Coronary artery (tissue), 2 donors: Measurements from ENCODE around the gene ARHGAP45.

Experiments
- DNase-seq: peaks from one replicate; pipeline ENCODE4 v3.0.0-alpha.2; 2017; ENCODE audit warnings: low spot score
- H3K27ac ChIP-seq, 2 donors: fragments of 200-600 bp; sonication (generic); one replicate each; pipeline ENCODE4 v1.5.1; 2016 to 2019
- H3K4me3 ChIP-seq: fragments of 200-600 bp; sonication (generic); 2 replicates; pipeline ENCODE4 v1.5.1; 2016; ENCODE audit warnings: mild to moderate bottlenecking, moderate library complexity
- CTCF ChIP-seq: fragments of 200-600 bp; sonication (generic); IDR thresholded peaks from one replicate; pipeline ENCODE4 v1.5.1; 2019; ENCODE audit warnings: antibody characterized with exemption

Gene ARHGAP45

GRCh38 chr19:1117654-1118053 is 50.7 kb downstream of the ARHGAP45 start:
- DNase-seq: no peak
- Histone ChIP-seq H3K4me3 (no peak overlapping the region), H3K27ac (no peak overlapping the region)
- no peak for TF ChIP-seq CTCF

DNA sequence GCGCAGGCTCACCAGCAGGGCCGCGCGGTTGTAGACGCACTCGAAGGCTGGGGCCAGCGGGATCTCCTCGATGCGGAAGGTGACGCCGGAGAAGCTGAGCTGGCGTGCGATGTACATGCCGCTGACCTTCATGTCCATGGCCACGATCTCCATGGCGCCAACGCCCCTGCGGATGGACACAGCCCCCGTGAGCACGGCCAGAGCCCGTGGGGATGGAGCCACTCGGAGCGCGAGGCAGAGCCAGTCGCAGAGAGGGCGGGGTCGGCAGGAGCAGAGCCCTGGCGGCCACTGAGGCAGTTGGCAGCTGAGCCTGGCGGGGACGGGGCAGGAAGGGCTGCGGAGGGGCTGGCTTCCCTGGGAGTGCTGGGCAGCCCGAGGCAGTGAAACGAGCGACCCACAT is 52.0 kb downstream of the ARHGAP45 start:
- no peak overlapping the region for H3K4me3 ChIP-seq
- H3K27ac ChIP-seq: no peak overlapping the region
- TF ChIP-seq CTCF: no peak
- DNase-seq: no peak

DNA sequence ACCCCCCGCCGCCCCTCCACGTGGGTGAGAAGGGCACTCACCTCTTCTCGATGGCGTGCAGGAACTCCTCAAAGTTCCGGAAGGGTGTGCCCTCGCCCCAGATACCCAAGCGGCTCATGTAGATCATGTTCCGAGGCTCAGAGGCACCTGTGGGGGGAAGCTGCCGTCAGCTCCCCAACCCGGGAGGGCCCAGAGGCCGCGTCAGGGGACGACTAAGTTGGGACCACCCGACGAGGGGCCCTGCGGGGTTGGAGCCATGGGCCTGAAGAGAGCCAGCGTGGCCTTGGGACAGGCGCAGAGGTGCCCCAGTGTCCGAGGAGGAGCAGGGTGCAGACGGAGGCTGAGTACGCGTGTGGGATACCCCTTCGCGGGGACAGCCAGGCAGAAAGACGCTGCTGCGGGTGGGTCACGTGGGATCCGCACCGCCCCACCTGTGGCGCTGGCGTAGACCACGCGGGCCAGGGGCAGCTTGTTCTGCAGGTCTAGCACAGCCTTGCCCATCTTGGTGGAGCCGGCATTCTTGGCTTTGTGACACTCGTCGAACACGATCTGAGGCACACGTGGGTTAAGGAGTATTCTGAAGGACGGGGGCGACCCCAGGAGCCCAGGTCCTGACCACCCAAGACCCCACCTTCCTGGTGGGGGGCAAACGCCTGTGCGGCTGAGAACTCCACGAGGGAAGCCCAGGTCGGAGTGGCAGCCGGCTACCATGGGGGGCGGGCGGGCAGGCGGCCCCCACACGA is 52.7 kb downstream of the ARHGAP45 start:
- Histone ChIP-seq H3K27ac (no peak overlapping the region), H3K4me3 (no peak overlapping the region)
- no peak for DNase-seq
- TF ChIP-seq CTCF: no peak

- Histone ChIP-seq H3K27ac (no peak overlapping the region), H3K4me3 (no peak overlapping the region)
- DNase-seq: no peak
- no peak for TF ChIP-seq CTCF
Measured at GRCh38 chr19:1121395-1121794, 54.4 kb downstream of the ARHGAP45 start.

DNA sequence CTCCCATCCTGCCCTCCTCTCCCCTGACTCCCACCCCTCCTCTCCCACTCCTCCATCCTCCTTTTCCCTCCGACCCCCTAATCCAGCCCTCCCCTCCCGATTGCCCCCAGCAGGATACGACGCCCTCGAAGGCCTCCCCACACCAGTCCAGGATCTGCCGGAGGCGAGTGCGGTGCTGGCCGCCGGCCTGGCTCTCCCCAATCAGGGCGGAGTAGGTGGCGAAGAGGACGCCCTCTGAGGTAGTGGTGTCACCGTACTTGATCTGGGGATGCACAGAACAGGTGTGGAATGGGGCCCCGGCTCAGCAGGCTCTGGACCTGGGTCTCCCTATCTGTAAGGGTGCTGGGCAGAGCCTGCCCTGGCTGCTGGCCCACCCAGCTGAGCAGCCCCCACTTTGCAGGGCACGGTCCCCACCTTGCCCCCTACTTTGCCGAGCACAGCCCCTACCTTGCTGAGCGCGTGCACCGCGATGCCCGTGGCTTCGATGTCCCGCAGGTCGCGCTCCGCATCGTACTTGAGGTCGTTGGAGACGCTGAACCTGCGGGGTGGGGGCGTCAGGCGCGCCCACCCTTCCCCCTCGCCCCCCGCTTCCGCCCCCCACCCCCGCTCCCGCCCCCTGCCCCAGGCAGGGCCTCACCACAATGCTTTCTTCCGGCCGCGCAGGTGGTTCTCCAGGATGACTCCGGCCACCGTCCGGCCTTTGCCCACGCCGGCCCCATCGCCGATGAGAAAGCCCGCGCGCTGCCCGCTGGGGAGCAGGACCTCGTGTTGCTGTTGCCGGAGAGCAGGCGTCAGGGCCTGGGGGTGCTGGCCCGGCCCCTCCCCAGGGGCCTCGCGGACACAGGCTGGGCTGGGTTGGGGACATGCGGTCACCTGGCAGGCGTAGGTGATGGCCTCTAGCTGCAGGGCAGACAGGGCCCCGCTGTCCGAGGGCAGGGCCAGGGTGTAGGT is 55.3 kb downstream of the ARHGAP45 start:
- H3K27ac ChIP-seq: peak overlapping the region in 1 of 2 donors; percentile 31
- no peak overlapping the region for H3K4me3 ChIP-seq
- no peak for DNase-seq
- TF ChIP-seq CTCF: no peak

DNA sequence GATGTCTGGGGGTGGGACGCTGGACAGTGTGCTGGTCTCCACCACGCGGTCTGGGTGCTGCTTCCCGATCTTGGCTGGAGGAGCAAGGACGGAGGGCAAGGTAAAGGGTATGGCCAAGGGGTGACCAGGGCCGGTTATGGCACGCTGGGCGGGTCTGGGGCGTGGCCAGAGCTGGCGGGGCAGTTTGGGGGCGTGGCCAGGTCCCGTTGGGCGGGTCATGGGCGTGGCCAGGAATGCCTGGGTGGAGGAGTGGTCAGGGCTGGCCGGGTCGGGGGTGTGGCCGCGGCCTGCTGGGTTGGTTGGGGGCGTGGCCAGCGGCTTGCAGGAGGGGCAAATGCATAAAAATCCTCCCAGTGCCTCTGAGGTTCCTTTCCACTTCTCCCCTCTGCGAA is 56.0 kb downstream of the ARHGAP45 start:
- Histone ChIP-seq H3K27ac (peak overlapping the region in 1 of 2 donors; percentile 31), H3K4me3 (no peak overlapping the region)
- TF ChIP-seq CTCF: no peak
- DNase-seq: no peak
